Limb (tissue), 2 donors: ENCODE measurements around the gene DNAJC8.

Source experiments
- DNase-seq, 2 donors: peaks; one replicate each; pipeline ENCODE4 v3.0.0-alpha.2; 2016; ENCODE audit errors: extremely low spot score in 2 of 2

The DNAJC8 gene

DNA sequence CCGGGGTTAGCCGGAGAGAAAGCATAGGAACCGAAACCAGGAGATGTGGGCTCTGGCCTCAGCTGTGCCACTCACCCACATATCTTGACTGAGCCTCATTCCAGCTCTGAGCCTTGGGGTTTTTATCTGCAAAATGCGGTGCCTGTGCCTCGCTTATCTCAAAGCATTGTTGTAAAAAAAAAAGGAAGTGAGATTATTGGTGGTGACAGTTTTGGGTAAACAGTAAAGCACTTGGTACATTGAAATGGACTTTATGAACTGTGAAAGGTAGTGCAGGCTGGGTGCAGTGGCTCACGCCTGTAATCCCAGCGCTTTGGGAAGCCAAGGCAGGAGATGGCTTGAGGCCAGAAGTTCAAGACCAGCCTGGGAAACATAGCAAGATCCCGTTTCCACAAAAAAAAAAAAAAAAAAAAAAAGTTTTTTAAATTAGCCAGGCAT is 60.1 kb downstream of the DNAJC8 start:
- no peak for DNase-seq

DNA sequence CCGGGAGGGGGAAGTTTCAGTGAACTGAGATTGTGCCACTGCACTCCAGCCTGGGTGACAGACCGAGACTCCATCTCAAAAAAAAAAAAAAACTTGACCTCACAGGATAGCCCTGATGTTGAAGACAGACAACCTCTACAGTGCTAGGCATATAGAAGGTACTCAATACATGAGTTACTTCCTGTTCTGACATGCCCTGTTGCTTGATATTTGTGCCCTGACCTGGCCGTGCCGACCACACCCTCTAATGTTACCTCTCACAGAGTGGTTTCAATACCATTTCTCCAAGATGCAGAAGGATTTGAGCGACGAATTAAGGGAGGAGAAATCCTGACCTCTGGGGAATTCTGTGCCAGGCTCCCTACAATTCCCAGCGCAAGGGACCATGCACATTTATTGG is 61.6 kb downstream of the DNAJC8 start:
- DNase-seq: no peak

DNA sequence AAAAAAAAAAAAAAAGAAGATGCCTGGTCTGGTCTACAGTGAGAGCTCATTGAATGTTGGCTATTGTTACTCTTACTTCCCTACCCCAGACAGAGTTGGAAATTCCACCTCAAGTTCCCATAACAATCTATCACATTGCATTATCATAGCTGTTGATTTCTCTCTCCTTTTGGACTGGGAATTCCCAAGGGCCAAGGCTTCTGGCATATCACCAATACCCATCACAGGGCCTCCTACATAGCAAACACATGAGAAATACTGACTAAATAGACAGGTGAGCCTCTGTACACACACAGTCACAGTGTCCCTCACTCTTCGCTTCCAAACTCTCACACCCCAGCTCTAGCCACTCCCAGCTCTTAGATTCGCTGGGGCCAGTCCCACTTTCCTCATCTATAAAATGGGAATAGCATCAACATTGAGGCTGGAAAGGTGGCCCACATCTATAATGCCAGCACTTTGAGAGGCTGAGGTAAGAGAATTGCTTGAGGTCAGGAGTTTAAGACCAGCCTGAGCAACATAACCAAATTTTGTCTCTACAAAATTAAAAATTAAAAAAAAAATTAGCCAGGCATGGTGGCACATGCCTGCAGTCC is 62.7 kb downstream of the DNAJC8 start:
- no peak for DNase-seq

DNA sequence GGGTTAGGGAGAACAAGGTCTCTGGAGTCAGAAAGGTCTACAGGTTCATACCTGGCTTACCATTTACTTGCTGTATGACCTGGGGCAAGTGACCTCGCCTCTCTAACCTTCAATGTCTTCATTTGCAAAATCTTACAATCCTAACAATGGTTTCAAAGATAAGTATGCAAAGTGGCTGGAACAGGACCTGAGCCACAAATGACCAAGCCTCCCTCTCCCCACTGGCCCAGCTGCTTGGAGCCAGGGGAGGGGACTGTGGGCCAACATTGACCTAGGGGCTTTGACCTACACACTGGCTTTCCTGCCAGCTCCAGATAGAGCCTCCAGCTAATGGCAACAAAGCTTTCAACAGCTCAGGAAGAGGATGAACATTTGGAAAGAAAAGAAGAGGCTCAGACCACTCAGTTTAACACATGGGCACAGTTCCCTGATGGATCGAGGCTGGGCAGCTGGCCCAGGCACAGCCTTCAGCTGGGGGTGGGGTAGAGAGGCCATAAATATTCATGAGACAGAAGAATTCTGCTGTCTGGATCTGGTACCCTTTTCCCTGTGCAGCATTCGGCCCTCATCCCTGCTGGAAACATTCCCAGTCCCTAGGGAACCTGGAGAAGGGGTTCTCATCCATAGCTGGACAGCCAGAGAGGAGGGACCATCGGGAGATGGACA is 69.2 kb downstream of the DNAJC8 start:
- peak in 1 of 2 donors; percentile 46 for DNase-seq

DNA sequence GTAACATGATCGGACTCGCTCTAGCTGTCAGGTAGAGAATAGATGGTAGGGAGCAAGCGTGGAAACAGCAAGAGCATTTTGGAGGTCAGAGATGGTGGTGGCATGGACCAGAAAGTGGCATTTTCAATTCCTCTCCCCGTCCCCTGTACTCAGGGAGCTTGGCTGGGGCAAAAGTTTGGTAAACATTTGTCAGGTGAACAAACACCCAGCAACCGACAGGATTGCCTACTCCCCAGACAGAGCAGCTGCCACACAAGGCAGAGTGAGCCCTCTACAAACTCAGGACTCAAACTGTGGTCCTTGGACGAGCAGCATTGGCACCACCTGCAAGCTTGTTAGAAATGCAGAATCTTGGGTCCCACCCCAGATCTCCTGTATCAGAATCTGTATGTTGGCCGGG is 70.7 kb downstream of the DNAJC8 start:
- DNase-seq: no peak

DNA sequence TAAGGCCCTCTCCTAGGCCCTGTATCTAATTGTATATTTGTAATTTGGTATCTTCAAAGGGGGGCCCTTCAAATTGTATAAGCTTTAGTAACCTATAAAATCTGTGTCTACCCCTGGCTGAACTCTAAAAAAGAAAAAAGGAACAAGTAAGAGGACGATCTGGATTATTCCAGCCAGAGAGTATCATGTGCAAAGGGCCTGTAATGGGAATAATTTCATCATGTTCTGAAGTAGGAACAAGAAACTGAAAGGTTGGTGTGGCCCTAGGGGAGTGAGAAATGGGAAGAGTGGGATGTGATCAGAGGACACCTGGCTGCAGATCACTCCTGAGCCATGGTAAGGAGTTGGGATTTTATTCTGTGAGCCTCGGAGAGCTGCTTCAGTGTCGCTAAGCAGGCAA is 71.1 kb downstream of the DNAJC8 start:
- no peak for DNase-seq

DNA sequence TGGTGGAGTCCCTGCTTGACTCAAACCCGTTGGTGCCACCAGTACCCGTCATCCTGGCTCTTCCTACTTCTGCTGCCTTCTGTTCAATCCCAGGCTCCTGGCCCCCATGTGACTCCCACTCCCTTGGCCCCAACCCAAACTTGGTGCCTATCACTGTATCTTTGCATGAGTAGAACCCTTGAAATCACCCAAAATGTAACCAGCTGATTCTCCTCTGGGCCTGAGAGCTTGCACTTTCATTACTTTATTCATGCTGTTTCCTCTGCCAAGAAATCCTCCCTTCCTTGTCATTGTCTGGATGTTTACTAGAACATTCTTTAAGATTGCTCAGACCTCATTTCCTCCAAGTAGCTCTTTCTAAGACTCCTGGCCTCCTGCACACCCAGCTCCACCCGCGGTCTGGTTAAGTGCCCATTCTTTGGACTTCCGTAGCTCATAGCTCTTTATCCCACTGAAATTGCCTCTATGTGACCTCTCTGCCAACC is 72.0 kb downstream of the DNAJC8 start:
- no peak for DNase-seq

DNA sequence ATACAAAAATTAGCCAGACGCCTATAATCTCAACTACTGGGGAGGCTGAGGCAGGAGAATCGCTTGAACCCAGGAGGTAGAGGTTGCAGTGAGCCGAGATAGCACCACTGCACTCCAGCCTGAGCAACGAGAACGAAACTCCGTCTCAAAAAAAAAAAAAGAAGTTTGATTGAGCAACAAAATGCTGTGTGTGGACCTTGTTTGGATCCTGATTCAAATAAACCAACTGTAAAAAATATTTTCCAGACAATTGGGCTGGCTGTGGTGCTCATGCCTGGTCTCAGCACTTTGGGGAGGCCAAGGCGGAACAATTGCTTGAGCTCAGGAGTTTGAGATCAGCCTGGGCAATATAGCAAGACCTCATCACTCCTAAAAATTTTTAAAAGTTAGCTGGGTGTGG is 73.1 kb downstream of the DNAJC8 start:
- DNase-seq: no peak

DNA sequence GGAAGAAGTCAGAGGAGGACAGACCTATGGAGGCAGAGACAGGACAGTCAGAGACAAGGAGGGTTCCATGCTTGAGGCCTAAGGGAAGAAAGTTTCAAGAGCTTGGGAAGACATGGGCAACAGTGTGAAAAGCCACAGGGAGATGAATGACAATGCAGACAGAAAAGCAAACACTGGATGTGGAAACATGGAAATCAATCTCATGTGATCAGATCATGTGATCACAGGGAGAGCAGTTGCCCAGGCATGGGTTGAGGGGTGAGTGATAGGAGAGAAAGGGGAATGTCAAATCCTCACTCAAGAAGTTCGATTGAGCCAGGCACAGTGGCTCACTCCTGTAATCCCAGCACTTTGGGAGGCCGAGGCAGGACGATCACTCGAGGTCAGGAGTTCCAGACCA is 73.6 kb downstream of the DNAJC8 start:
- no peak for DNase-seq

DNA sequence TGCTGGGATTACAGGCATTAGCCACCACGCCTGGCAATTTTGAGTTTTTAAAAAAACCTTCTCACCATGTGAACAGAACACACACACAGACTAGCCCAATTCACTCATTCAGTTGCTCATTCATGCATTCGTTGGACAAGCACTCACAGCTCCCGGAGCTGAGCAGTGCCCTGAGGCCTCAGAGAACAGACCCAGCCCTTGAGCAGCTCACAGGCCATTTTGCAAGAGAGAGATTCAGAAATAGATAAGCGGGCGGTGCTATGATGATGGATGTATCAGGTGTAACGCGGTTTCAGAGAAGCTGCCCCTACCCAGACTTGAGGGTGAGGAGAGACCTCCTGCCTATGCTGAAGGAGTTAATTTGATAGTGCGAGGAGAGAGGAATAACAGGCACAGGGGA is 74.9 kb downstream of the DNAJC8 start:
- no peak for DNase-seq

DNA sequence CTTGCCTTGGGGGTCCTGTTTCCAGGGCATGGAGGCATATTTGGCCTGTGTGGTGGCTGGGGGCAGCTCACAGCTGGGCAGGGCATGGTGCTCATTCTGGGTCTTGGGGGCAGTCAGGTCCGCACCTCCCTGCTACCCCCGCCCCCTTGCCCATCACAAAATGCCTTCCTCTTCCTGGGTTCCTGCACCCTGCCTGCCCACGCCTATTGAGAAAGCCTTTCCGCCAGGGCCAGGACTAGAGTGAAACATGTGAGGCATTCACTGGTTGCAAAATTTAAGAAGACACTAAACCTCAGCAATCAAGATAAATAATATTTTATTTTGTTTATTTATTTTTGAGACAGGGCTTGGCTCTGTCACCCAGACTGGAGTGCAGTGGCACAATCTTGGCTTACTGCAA is 76.0 kb downstream of the DNAJC8 start:
- DNase-seq: no peak

DNA sequence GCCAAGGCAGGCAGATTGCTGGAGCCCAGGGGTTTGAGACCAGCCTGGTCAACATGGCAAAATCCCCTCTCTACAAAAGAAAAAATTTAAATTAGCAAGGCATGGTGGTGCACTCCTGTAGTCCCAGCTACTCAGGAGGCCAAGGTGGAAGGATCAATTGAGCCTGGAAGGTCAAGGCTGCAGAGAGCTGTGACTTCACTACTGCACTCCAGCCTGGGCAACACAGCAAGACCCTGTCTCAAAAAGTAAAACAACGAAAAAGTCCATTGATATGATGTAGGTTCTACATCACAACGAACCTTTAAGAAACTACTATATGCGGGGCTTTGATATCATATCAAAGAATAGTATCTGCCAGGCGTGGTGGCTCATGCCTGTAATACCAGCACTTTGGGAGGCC is 77.2 kb downstream of the DNAJC8 start:
- DNase-seq: no peak

DNA sequence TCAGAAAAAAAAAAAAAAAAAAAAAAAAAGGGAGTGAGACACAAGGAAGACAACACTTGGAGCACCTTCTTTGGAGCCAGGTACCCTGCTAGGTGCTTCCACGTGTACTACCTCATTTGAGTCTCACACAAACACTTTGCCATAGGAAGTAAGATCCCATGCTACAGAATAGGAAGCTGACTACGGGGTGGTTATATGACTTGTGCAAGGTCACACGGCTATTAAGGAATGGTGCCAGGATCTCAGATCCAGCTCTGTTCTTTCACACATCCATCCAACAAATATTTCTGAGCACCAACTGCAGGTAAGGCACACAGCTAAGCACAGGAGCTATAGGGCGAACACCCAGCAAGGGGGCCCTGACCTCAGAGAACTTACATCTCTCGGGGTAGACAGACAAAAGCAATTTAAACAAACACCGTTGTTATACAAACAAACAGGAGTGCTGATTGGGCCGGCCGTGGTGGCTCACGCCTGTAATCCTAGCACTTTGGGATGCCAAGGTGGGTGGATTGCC is 78.7 kb downstream of the DNAJC8 start:
- DNase-seq: no peak
